Measurements from ENCODE around the gene SLC16A12. TPM values are rescaled to one million over a fixed set of nuclear protein-coding genes. Genes with fewer than 3 reads are reported as not detected.

Gene SLC16A12
- total RNA-seq, 1 donor: under 0.01 TPM

DNA sequence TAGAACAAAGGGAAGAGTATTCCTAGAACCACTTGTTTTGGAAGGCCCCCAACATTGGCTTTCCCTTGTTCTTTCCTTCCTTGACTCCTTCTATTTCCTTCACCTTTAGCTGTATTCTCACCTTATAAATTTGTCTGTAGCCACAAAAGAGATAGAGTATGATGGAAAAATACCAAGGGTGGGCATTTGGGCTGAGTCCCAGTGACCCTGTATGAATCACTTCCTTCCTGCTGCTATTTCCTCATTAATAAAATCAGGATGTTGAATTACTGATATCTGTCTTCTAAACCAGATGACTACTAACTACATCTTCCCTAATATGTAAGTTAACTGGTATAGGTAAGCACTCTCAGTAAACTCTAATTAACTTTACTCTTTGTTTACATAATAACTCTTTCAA lies 65.9 kb downstream of the SLC16A12 start:
- Histone ChIP-seq H3K4me2 (ENCODE audit: insufficient read depth, low read length) (no peak overlapping the region), H3K79me2 (ENCODE audit: insufficient read depth, low read length) (no peaks in the 10 kb centered on the region), H2AFZ (ENCODE audit: low read length) (no peak overlapping the region), H3K4me1 (ENCODE audit: insufficient read depth, low read length) (peaks cover 12% of the 10 kb centered on the region), H3K36me3 (ENCODE audit: insufficient read depth, low read length) (no peaks in the 10 kb centered on the region), H3K27me3 (ENCODE audit: insufficient read depth, low read length) (no peaks in the 10 kb centered on the region), H3K4me3 (ENCODE audit: insufficient read depth, low read length) (no peak overlapping the region), H3K9me3 (ENCODE audit: low read depth, low read length) (no peaks in the 10 kb centered on the region), H4K20me1 (ENCODE audit: insufficient read depth, low read length) (no peaks in the 10 kb centered on the region), H3K27ac (ENCODE audit: low read depth, low read length) (no peak overlapping the region)
- no peak for TF ChIP-seq CTCF (IDR thresholded peaks at IDR 0.05; ENCODE audit: extremely low read depth, low read depth, low read length)
- DNase-seq (ENCODE audit: insufficient read length, low spot score, missing footprints): no peak

GRCh38 chr10:89468191-89468965 lies 67.0 kb downstream of the SLC16A12 start:
- Histone ChIP-seq H3K27ac (ENCODE audit: low read depth, low read length) (no peak overlapping the region), H2AFZ (ENCODE audit: low read length) (no peak overlapping the region), H3K27me3 (ENCODE audit: insufficient read depth, low read length) (no peaks in the 10 kb centered on the region), H3K4me1 (ENCODE audit: insufficient read depth, low read length) (peaks cover 12% of the 10 kb centered on the region), H3K36me3 (ENCODE audit: insufficient read depth, low read length) (no peaks in the 10 kb centered on the region), H3K4me2 (ENCODE audit: insufficient read depth, low read length) (no peak overlapping the region), H4K20me1 (ENCODE audit: insufficient read depth, low read length) (no peaks in the 10 kb centered on the region), H3K9me3 (ENCODE audit: low read depth, low read length) (no peaks in the 10 kb centered on the region), H3K79me2 (ENCODE audit: insufficient read depth, low read length) (no peaks in the 10 kb centered on the region), H3K4me3 (ENCODE audit: insufficient read depth, low read length) (no peak overlapping the region)
- no peak for DNase-seq (ENCODE audit: insufficient read length, low spot score, missing footprints)
- no peak for TF ChIP-seq CTCF (IDR thresholded peaks at IDR 0.05; ENCODE audit: extremely low read depth, low read depth, low read length)

- Histone ChIP-seq H2AFZ (ENCODE audit: low read length) (no peak overlapping the region), H3K9me3 (ENCODE audit: low read depth, low read length) (no peaks in the 10 kb centered on the region), H3K4me3 (ENCODE audit: insufficient read depth, low read length) (no peak overlapping the region), H3K79me2 (ENCODE audit: insufficient read depth, low read length) (no peaks in the 10 kb centered on the region), H4K20me1 (ENCODE audit: insufficient read depth, low read length) (no peaks in the 10 kb centered on the region), H3K4me2 (ENCODE audit: insufficient read depth, low read length) (no peak overlapping the region), H3K36me3 (ENCODE audit: insufficient read depth, low read length) (no peaks in the 10 kb centered on the region), H3K4me1 (ENCODE audit: insufficient read depth, low read length) (peaks cover 12% of the 10 kb centered on the region), H3K27ac (ENCODE audit: low read depth, low read length) (no peak overlapping the region), H3K27me3 (ENCODE audit: insufficient read depth, low read length) (no peaks in the 10 kb centered on the region)
- no peak for DNase-seq (ENCODE audit: insufficient read length, low spot score, missing footprints)
- peak; percentile 61 for TF ChIP-seq CTCF (IDR thresholded peaks at IDR 0.05; ENCODE audit: extremely low read depth, low read depth, low read length)
Observed at GRCh38 chr10:89466599-89467035, 68.8 kb downstream of the SLC16A12 start.

DNA sequence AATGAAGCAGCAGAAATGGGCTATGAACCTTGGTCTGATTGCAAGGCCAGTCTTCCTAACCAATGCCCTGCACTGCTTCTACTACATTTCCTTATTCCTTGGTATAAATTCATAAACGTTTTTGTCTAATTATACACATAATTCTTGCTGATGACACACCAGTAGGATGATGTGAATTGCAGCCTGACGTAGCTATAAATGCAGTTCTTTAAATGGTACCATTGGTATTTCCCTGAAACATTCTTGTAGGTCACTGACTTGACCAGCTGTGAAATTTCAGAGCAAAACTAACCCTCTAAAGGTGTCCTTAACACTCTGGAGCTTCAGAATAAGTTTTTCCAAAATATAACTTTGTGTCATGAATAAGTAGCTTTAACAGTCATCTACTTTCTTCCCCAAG lies 70.2 kb downstream of the SLC16A12 start:
- no peaks in the 10 kb centered on the region for H4K20me1 ChIP-seq (ENCODE audit: insufficient read depth, low read length)
- TF ChIP-seq CTCF (IDR thresholded peaks at IDR 0.05; ENCODE audit: extremely low read depth, low read depth, low read length): no peak
- no peak overlapping the region for H2AFZ ChIP-seq (ENCODE audit: low read length)
- H3K4me1 ChIP-seq (ENCODE audit: insufficient read depth, low read length): peaks cover 9% of the 10 kb centered on the region
- H3K27ac ChIP-seq (ENCODE audit: low read depth, low read length): no peak overlapping the region
- no peak for DNase-seq (ENCODE audit: insufficient read length, low spot score, missing footprints)
- no peaks in the 10 kb centered on the region for H3K9me3 ChIP-seq (ENCODE audit: low read depth, low read length)
- H3K4me3 ChIP-seq (ENCODE audit: insufficient read depth, low read length): no peak overlapping the region
- no peaks in the 10 kb centered on the region for H3K27me3 ChIP-seq (ENCODE audit: insufficient read depth, low read length)
- H3K36me3 ChIP-seq (ENCODE audit: insufficient read depth, low read length): no peaks in the 10 kb centered on the region
- no peak overlapping the region for H3K4me2 ChIP-seq (ENCODE audit: insufficient read depth, low read length)
- H3K79me2 ChIP-seq (ENCODE audit: insufficient read depth, low read length): no peaks in the 10 kb centered on the region

Measured in osteoblast (primary cell).